Pulmonary artery endothelial cell (primary cell): ENCODE results near the gene DTX3. TPM values are rescaled to one million over a fixed set of nuclear protein-coding genes. Genes with fewer than 3 reads are reported as not detected.
"Not testable (repeated sequence)": the region's sequence is repeated elsewhere in the genome, so short reads cannot be mapped to it uniquely, and the experiment has no call there.

ENCODE experiments used
- DNase-seq: peaks from one replicate; pipeline ENCODE4 v3.0.0-alpha.2; 2011; ENCODE audit warnings: low read depth, low spot score
- total RNA-seq: library from RNA; depleted of rRNA; stranded (reverse); fragments of >200 nt; gene quantifications from 2 replicates; pipeline ENCODE4 v1.2.3, GENCODE V29; 2014

DTX3 gene
- total RNA-seq, 1 donor from 2014 or later: 4.8 TPM

GRCh38 chr12:57583008-57583831 lies 21.4 kb upstream of the DTX3 start:
- peak; percentile 51 for DNase-seq

GRCh38 chr12:57584050-57584449 lies 20.6 kb upstream of the DTX3 start:
- DNase-seq: no peak

GRCh38 chr12:57584690-57585089 lies 19.9 kb upstream of the DTX3 start:
- no peak for DNase-seq

- DNase-seq: no peak
These were observed 19.5 kb upstream of the DTX3 start for GRCh38 chr12:57585156-57585555.

- no peak for DNase-seq
These were observed 18.5 kb upstream of the DTX3 start for GRCh38 chr12:57586128-57586527.

GRCh38 chr12:57586832-57587429 lies 17.7 kb upstream of the DTX3 start:
- no peak for DNase-seq

GRCh38 chr12:57588951-57589610 lies 15.5 kb upstream of the DTX3 start:
- not testable (repeated sequence) for DNase-seq

- no peak for DNase-seq
These were observed 14.2 kb upstream of the DTX3 start for GRCh38 chr12:57590479-57590863.

GRCh38 chr12:57590864-57591781 lies 13.5 kb upstream of the DTX3 start, which contains the start of gene PIP4K2C:
Gene PIP4K2C (plus strand): TSS chr12:57591192. CDS start chr12:57591290, 98 bp downstream.
- no peak for DNase-seq

GRCh38 chr12:57591782-57592325 lies 12.8 kb upstream of the DTX3 start:
- no peak for DNase-seq

- no peak for DNase-seq
These were observed 12.0 kb upstream of the DTX3 start for GRCh38 chr12:57592551-57593165.

- DNase-seq: no peak
These were observed 11.4 kb upstream of the DTX3 start for GRCh38 chr12:57593187-57593586.

- no peak for DNase-seq
These were observed 4.2 kb upstream of the DTX3 start for GRCh38 chr12:57600395-57600794.

- no peak for DNase-seq
These were observed 2.1 kb upstream of the DTX3 start for GRCh38 chr12:57602544-57602943.

- DNase-seq: no peak
These were observed 1.3 kb upstream of the DTX3 start for GRCh38 chr12:57603324-57603723.

- DNase-seq: no peak
These were observed 690 bp upstream of the DTX3 start for GRCh38 chr12:57603815-57604453.

GRCh38 chr12:57604992-57605810 lies 577 bp downstream of the DTX3 start:
- DNase-seq: no peak

- DNase-seq: no peak
These were observed 1.2 kb downstream of the DTX3 start for GRCh38 chr12:57605811-57606311.

- no peak for DNase-seq
These were observed 1.8 kb downstream of the DTX3 start for GRCh38 chr12:57606399-57606798.
